HepG2 (cell line): Measurements from ENCODE around the gene C14orf93. TPM values are rescaled to one million over a fixed set of nuclear protein-coding genes. Genes with fewer than 3 reads are reported as not detected.

ENCODE experiments used
- CCAR2 ChIP-seq: fragments of 200-400 bp; formaldehyde crosslinking; optimal IDR thresholded peaks from 2 replicates; pipeline ENCODE3; 2018; ENCODE audit warnings: low read depth, mild to moderate bottlenecking, low read length, moderate library complexity
- HMG20A ChIP-seq: IDR thresholded peaks from 2 replicates; pipeline ENCODE4 v1.6.1; 2016; ENCODE audit warnings: borderline replicate concordance
- IRF9 ChIP-seq: sonication (generic); formaldehyde crosslinking; IDR thresholded peaks from 2 replicates; pipeline ENCODE4 v1.8.0; 2022; ENCODE audit warnings: missing genetic modification reagents, mild to moderate bottlenecking, borderline replicate concordance
- JUND ChIP-seq: sonication (generic); formaldehyde crosslinking; IDR thresholded peaks from 2 replicates; pipeline ENCODE4 v1.8.0; 2022; ENCODE audit warnings: mild to moderate bottlenecking, missing genetic modification reagents
- KLF12 ChIP-seq: sonication (generic); formaldehyde crosslinking; IDR thresholded peaks from 2 replicates; pipeline ENCODE4 v1.4.0; 2020; ENCODE audit warnings: missing genetic modification reagents, borderline replicate concordance
- MEIS2 ChIP-seq: sonication (generic); formaldehyde crosslinking; IDR thresholded peaks from 2 replicates; pipeline ENCODE4 v1.9.0; 2021; ENCODE audit warnings: mild to moderate bottlenecking, missing genetic modification reagents
- MIER2 ChIP-seq: IDR thresholded peaks from 2 replicates; pipeline ENCODE4 v1.6.1; 2016; ENCODE audit warnings: missing biosample characterization, missing genetic modification reagents
- NFRKB ChIP-seq: fragments of 450-650 bp; IDR thresholded peaks from 2 replicates; pipeline ENCODE4 v1.6.1; 2017
- NR0B2 ChIP-seq: sonication (generic); formaldehyde crosslinking; IDR thresholded peaks from 2 replicates; pipeline ENCODE4 v1.4.0; 2020; ENCODE audit warnings: mild to moderate bottlenecking, missing genetic modification reagents
- SMAD1 ChIP-seq: sonication (generic); formaldehyde crosslinking; IDR thresholded peaks from 2 replicates; pipeline ENCODE4 v1.4.0; 2020; ENCODE audit warnings: missing genetic modification reagents, low read depth, mild to moderate bottlenecking, borderline replicate concordance
- SRF ChIP-seq: IDR thresholded peaks from 2 replicates; pipeline ENCODE4 v1.6.1; 2011; ENCODE audit warnings: mild to moderate bottlenecking, low read depth, low read length, moderate library complexity
- TEAD2 ChIP-seq: sonication (generic); formaldehyde crosslinking; IDR thresholded peaks from 2 replicates; pipeline ENCODE4 v1.9.0; 2021; ENCODE audit warnings: missing genetic modification reagents
- THRA ChIP-seq: sonication (generic); formaldehyde crosslinking; IDR thresholded peaks from 2 replicates; pipeline ENCODE4 v1.4.0; 2020; ENCODE audit warnings: missing genetic modification reagents, borderline replicate concordance
- TMF1 ChIP-seq: sonication (generic); formaldehyde crosslinking; IDR thresholded peaks from 2 replicates; pipeline ENCODE4 v1.8.1; 2022; ENCODE audit warnings: low read depth, missing genetic modification reagents
- ZEB1 ChIP-seq: IDR thresholded peaks from 2 replicates; pipeline ENCODE4 v1.6.1; 2012; ENCODE audit warnings: mild to moderate bottlenecking, low read depth, inconsistent platforms; ENCODE audit not compliant: insufficient replicate concordance
- ZNF263 ChIP-seq: sonication (generic); formaldehyde crosslinking; IDR thresholded peaks from 2 replicates; pipeline ENCODE4 v1.4.0; 2020; ENCODE audit warnings: missing genetic modification reagents
- ZNF550 ChIP-seq: sonication (generic); formaldehyde crosslinking; IDR thresholded peaks from 2 replicates; pipeline ENCODE4 v1.4.0; 2020; ENCODE audit warnings: mild to moderate bottlenecking, missing genetic modification reagents, borderline replicate concordance
- ZNF572 ChIP-seq: sonication (generic); formaldehyde crosslinking; IDR thresholded peaks from 2 replicates; pipeline ENCODE4 v1.5.1; 2020; ENCODE audit warnings: mild to moderate bottlenecking, missing genetic modification reagents
- ZNF614 ChIP-seq: IDR thresholded peaks from 2 replicates; pipeline ENCODE4 v1.6.1; 2018; ENCODE audit warnings: missing biosample characterization, missing genetic modification reagents, inconsistent platforms, borderline replicate concordance
- ZNF660 ChIP-seq: sonication (generic); formaldehyde crosslinking; IDR thresholded peaks from 2 replicates; pipeline ENCODE4 v1.5.1; 2020; ENCODE audit warnings: mild to moderate bottlenecking, low read depth, missing genetic modification reagents, borderline replicate concordance
- ZNF710 ChIP-seq: sonication (generic); formaldehyde crosslinking; IDR thresholded peaks from 2 replicates; pipeline ENCODE4 v1.5.0; 2020; ENCODE audit warnings: mild to moderate bottlenecking, missing genetic modification reagents, borderline replicate concordance
- ZNF720 ChIP-seq: sonication (generic); formaldehyde crosslinking; IDR thresholded peaks from 2 replicates; pipeline ENCODE4 v1.4.0; 2020; ENCODE audit warnings: missing genetic modification reagents
- ZNF724P ChIP-seq: sonication (generic); formaldehyde crosslinking; IDR thresholded peaks from 2 replicates; pipeline ENCODE4 v1.8.0; 2022; ENCODE audit warnings: missing genetic modification reagents, borderline replicate concordance
- ZNF740 ChIP-seq: sonication (generic); formaldehyde crosslinking; IDR thresholded peaks from 2 replicates; pipeline ENCODE4 v1.4.0; 2020; ENCODE audit warnings: missing genetic modification reagents
- ZSCAN12 ChIP-seq: sonication (generic); formaldehyde crosslinking; IDR thresholded peaks from 2 replicates; pipeline ENCODE4 v1.9.0; 2021; ENCODE audit warnings: mild to moderate bottlenecking, missing genetic modification reagents
- ZSCAN21 ChIP-seq: sonication (generic); formaldehyde crosslinking; IDR thresholded peaks from 2 replicates; pipeline ENCODE4 v1.8.0; 2022; ENCODE audit warnings: mild to moderate bottlenecking, missing genetic modification reagents, moderate library complexity, borderline replicate concordance
- polyA plus RNA-seq, 8 experiments: library from polyadenylated mRNA; depleted of rRNA in 3 of 8; stranded (reverse) in 7 of 8; unstranded in 1 of 8; fragments of >200 nt; fragmentation: Illumina TruSeq in 4 of 8; extraction: Trizol in 4 of 8; gene quantifications; 2 replicates each; pipeline versions ENCODE4 v1.2.1 to v1.2.3, GENCODE V29; 2011 to 2016; ENCODE audit warnings: low read depth in 4 of 8, missing spikeins in 1 of 8, mixed read lengths in 1 of 8; ENCODE audit not compliant: insufficient read depth in 1 of 8
- total RNA-seq, 5 experiments: library from RNA; depleted of rRNA; stranded (reverse); fragments of >200 nt; fragmentation: Illumina TruSeq; extraction: Trizol; gene quantifications; 2 replicates each; pipeline ENCODE4 v1.2.3, GENCODE V29; 2016; ENCODE audit warnings: low read depth in 1 of 5

C14orf93 gene
- total and polyA plus RNA-seq, 2 of the 13 experiments (the other 11 are each of a cell fraction or from before 2014, with no cell fraction given) = 11.4 to 22.5 TPM

- TF ChIP-seq SRF = no peak; the same call in 1 of the 2 replicates
- peak; percentile 88 for TF ChIP-seq HMG20A (CRISPR knock-in tag)
- TF ChIP-seq ZSCAN21 (CRISPR knock-in tag) = no peak
- no peak for TF ChIP-seq NR0B2 (CRISPR knock-in tag)
- no peak for TF ChIP-seq KLF12 (CRISPR knock-in tag)
- TF ChIP-seq MIER2 (CRISPR knock-in tag) = peak; percentile 74
- no peak for TF ChIP-seq MEIS2
- peak; percentile 97; the same call in 1 of the 2 replicates for TF ChIP-seq IRF9
- TF ChIP-seq THRA = peak; percentile 98
- TF ChIP-seq ZNF660 (CRISPR knock-in tag) = no peak
- TF ChIP-seq TMF1 (CRISPR knock-in tag) = no peak
- no peak for TF ChIP-seq ZNF572 (CRISPR knock-in tag)
- peak; percentile 88 for TF ChIP-seq ZNF614 (CRISPR knock-in tag)
- no peak for TF ChIP-seq ZNF263 (CRISPR knock-in tag)
- peak; percentile 20; the same call in 1 of the 2 replicates for TF ChIP-seq ZNF720 (CRISPR knock-in tag)
- no peak for TF ChIP-seq TEAD2 (CRISPR knock-in tag)
- TF ChIP-seq JUND = no peak
- no peak; the same call in 1 of the 2 replicates for TF ChIP-seq ZNF724P (CRISPR knock-in tag)
- no peak for TF ChIP-seq ZEB1
- TF ChIP-seq NFRKB = no peak
- no peak for TF ChIP-seq ZSCAN12 (CRISPR knock-in tag)
- TF ChIP-seq ZNF740 (CRISPR knock-in tag) = no peak
- TF ChIP-seq CCAR2 = peak; percentile 51
- peak; percentile 59; the same call in 1 of the 2 replicates for TF ChIP-seq ZNF550 (CRISPR knock-in tag)
- TF ChIP-seq SMAD1 (CRISPR knock-in tag) = 0 out of 2 replicates have a peak, but pooled peaks have one; percentile 27
- TF ChIP-seq ZNF710 (CRISPR knock-in tag) = no peak
These were observed 33.1 kb downstream of the C14orf93 start (continued) for GRCh38 chr14:22976620-22977433.
